HG02884 (cell line): ENCODE data around the gene PIGQ.

Source experiments
- ATAC-seq: cut with Tn5 transposase; IDR thresholded peaks from one replicate; pipeline ENCODE4 v1.9.1; 2021; ENCODE audit warnings: mild to moderate bottlenecking, moderate library complexity; ENCODE audit not compliant: unreplicated experiment

The PIGQ gene

GRCh38 chr16:598823-599739 lies 29.3 kb downstream of the PIGQ start:
- ATAC-seq: no peak

- ATAC-seq: no peak
Observed at GRCh38 chr16:600781-601180, 31.0 kb downstream of the PIGQ start.

DNA sequence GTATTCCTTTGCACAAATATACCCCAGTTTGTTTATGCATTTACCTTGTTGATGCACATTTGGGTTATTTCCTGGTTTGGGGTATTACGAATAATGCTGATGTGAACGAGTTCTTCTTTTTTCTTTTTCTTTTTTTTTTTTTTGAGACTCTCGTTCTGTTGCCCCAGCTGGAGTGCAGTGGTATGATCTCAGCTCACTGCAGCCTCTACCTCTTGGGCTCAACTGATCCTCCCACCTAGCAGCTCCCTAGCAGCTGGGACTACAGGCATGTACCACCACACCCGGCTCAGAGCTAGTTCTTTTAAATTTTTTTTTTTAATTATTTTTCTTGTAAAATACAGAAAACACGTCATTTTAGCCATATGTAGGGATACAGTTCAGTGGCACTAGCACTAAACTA lies 34.2 kb downstream of the PIGQ start:
- no peak for ATAC-seq

DNA sequence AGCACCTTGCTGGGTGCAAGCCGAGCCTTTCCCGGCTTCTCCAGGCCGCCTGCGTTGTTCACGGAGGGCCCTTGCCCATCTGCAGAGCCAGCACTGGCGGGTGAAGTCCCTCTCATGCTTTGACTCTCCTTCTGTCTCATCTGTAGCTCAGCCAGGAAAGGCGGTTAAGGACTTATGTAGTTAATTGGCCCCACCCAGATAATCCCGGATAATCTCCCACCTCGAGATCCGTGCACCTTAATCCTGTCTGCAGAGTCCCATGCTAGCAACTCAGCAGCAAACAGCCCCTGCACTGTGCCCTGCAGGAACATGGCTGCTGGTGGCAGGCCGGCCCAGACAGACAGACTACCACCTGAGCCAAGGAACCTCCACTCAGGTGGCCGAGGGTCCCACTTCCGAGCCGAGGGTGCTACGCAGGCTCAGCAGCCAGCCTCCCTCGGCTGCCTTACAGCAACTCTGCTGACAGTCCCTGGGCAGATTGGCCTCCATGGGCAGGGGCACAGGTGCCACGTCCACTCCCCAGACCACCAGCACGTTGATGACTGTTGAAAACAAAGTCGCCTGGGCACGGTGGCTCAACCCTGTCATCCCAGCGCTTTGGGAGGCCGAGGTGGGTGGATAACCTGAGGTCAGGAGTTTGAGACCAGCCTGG lies 37.0 kb downstream of the PIGQ start:
- ATAC-seq: no peak

- no peak for ATAC-seq
Observed at GRCh38 chr16:608019-608418, 38.3 kb downstream of the PIGQ start.

DNA sequence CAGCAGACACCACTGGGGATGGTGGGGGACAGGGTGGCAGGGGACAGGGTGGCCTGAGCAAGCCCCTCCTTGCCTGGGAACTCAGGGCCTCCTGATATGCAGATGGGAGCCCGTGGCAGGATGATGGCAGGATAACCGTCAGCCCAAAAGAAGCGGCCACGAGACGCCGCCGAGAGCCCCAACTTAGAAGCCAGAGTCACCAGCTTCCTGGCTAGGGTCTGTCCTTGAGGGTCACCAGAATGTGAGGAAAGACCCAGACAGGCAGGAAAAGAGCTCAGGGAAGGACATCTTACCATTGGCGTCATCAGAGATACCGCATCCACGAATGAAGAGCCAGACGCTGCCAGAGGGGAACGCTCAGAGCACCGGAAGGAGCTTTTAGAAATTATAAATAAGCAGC lies 39.5 kb downstream of the PIGQ start:
- no peak for ATAC-seq

- ATAC-seq: no peak
Observed at GRCh38 chr16:609984-610383, 40.2 kb downstream of the PIGQ start.

DNA sequence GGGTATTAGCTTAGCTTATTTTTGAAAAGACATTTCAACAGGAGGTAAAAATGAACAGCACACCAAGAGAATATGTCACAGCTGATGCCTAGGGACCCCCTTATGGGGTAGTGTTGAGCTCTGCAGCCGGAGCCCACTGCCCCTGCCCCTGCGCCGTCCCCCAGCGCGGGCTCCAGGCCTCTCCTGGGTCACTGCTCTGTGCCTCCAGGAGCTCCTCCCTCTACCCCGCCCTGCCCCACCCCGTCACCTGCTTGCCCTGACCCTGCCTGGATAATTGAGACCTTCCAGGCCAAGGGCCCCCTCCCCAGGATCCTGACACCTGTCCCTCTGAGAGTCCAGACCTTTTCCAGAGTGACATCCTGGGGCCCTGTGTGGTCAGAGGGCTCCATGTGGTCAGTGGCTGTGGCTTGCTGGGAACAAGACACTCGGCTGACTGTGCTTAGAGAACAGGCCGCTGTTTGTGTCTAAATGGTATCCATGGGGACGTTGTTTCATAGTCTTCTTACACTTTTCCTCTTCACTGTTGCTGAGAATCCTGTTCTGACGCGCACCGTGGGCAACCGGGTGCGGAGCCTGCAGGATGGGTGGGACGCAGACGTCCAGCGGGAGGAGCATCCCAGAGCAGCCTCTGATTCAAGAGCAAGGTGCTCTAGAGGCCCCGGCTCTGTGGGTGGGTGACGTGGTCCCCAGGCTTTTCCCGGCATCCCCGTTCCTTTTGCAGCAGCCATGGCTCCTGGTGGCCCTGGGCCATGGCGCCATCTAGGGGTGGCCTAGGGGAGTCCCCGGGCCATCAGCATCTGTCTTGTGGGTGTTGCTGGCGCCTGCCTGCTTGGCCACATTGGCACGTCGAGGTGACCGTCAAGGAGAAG lies 41.0 kb downstream of the PIGQ start:
- ATAC-seq: no peak

GRCh38 chr16:615122-615521 lies 45.4 kb downstream of the PIGQ start:
- no peak for ATAC-seq

GRCh38 chr16:616733-617586 lies 47.2 kb downstream of the PIGQ start:
- ATAC-seq: no peak

DNA sequence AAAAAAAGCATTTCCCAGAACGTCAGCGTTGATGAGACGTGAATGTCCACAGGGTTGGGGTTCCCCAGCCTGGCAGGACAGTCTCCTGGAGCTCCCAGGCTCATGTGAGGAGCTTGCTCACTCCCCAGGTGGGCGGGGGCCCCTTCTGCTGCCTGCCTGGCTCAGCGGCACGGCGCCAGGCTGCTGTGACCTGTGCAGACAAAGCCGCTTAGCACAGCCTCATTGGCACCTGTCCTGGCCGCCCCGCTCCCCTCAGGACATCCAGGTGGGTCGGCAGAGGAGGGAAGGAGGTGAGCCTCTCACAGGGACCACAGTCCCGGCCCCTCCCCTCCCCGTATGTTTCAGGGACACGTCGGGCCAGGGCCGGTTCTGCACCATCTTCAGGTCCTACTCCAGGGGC lies 48.1 kb downstream of the PIGQ start:
- no peak for ATAC-seq

GRCh38 chr16:619476-620100 lies 49.8 kb downstream of the PIGQ start:
- no peak for ATAC-seq

- no peak for ATAC-seq
Observed at GRCh38 chr16:620700-621525, 51.1 kb downstream of the PIGQ start.

DNA sequence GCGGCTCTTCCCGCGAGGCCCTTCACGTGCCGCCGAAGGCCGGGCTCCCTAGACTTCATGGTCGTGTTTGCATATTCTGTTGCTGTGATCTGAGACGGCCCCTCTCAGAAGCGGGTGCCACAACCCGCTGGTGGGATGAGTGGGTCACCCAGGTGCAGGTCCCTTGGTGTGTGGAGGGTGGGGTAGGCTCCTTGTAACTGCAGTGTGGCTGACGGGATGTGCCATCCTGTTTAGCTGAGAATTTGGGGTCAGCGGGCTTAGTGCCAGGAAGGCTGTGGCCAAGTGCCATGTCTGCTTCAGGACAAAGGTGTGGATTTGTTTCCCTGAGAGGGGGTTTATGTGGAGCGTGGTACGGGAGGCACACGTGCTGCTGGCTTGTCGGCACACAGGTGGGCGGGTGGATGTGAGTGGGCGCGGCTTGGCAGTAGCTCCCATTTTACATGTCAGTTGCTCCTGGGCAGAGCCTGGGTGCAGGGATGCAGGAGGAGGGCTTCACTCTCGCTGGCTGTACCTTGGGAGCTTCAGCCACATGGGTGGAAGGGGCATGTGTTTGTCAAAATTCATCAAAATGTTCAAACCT lies 51.8 kb downstream of the PIGQ start:
- ATAC-seq: no peak

DNA sequence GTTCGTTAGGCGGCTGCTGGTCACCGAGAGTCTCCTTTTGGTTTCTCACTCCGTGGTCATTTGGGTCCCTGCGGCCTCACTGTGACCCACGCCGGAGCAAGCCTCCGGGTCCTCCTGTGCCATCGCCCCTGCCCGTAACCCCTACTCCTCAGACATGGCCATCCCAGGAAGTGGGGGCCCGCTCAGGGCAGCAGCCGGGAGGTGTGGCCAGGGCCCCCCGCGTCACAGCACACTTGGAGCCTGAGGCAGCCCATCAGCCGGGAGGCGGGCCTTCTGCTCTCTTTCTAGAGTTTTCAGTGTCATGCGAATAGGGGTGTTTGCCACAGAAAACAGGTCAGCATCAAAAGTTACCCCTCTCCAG lies 53.1 kb downstream of the PIGQ start:
- no peak for ATAC-seq

GRCh38 chr16:624526-625070 lies 54.8 kb downstream of the PIGQ start:
- no peak for ATAC-seq

DNA sequence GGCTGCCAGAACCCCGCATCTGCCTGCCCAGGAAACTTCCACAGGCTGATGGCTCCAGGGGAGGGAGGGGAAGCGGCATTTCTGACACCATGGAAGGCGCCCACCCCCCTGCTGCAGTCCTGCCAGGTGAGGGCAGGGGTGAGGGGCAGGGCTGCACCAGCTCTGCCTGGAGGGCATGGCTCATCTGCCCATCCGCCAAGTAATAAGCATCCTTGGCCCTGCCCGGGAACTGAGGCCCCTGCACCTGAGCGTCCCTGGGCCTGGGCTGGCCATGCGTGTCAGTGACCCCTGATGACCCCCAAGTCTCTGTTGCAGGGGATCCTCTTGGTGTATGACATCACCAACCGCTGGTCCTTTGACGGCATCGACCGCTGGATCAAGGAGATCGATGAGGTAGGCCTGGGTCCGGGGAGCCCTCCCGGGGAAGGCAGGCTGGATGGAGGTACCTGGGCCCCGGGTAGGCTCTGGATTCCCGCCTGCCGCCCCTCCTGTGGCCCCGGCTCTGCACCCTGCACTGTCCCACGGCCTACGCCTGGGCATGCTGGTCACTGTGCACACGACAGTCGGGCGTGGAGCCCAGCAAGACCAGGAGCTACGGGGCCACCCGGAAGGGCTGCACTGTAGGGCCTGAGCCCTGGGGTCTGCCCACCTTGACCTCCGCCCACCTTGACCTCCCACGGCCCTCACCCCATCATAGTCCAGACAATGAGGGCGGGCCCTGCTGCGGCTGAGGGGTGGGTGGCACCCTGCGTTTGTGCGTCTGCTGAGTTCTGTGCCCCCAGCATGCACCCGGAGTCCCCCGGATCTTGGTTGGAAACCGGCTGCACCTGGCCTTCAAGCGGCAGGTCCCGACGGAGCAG lies 55.6 kb downstream of the PIGQ start:
- no peak for ATAC-seq
